Upper lobe of left lung (tissue), 6 donors: ENCODE data around the gene CHRND. TPM values are rescaled to one million over a fixed set of nuclear protein-coding genes. Genes with fewer than 3 reads are reported as not detected.
A peak's percentile ranks its signal among the peaks of the same experiment; 100 is the strongest.

Experiments used
- ATAC-seq, 2 donors: fragments of 200-7000 bp; cut with Tn5 transposase; one replicate each; pipeline ENCODE4 v1.9.1; 2022; ENCODE audit warnings: mild to moderate bottlenecking in 2 of 2, moderate library complexity in 2 of 2; ENCODE audit not compliant: low FRiP score in 2 of 2
- DNase-seq, 2 donors: peaks; one replicate each; pipeline ENCODE4 v3.0.0-alpha.2; 2019 to 2020
- H3K27ac ChIP-seq, 4 donors: fragments of 200-600 bp; sonication (generic); one replicate each; pipeline ENCODE4 v1.5.1; 2016 to 2019
- H3K27me3 ChIP-seq, 4 donors: fragments of 200-600 bp; sonication (generic); one replicate each; pipeline ENCODE4 v1.5.1; 2017 to 2019
- H3K36me3 ChIP-seq, 4 donors: fragments of 200-600 bp; sonication (generic); one replicate each; pipeline ENCODE4 v1.5.1; 2016 to 2019
- H3K4me1 ChIP-seq, 4 donors: fragments of 200-600 bp; sonication (generic); one replicate each; pipeline ENCODE4 v1.5.1; 2018 to 2019
- H3K4me3 ChIP-seq, 4 donors: fragments of 200-600 bp; sonication (generic); one replicate each; pipeline ENCODE4 v1.5.1; 2017 to 2019; ENCODE audit warnings: mild to moderate bottlenecking in 2 of 4, moderate library complexity in 1 of 4
- H3K9me3 ChIP-seq, 4 donors: fragments of 200-600 bp; sonication (generic); one replicate each; pipeline ENCODE4 v1.5.1; 2018 to 2019
- EP300 ChIP-seq, 4 donors: sonication (generic); formaldehyde crosslinking; IDR thresholded peaks; one replicate each; pipeline ENCODE4 v1.5.1; 2017; ENCODE audit warnings: antibody characterized with exemption in 4 of 4, control low read depth in 2 of 4
- POLR2A ChIP-seq, 4 donors: fragments of 450-650 bp; IDR thresholded peaks; one replicate each; pipeline ENCODE4 v1.5.1; 2016 to 2017; ENCODE audit warnings: antibody characterized with exemption in 4 of 4, mild to moderate bottlenecking in 2 of 4
- POLR2AphosphoS5 ChIP-seq, 2 donors: sonication (generic); formaldehyde crosslinking; IDR thresholded peaks; one replicate each; pipeline ENCODE4 v1.5.1; 2017; ENCODE audit warnings: antibody characterized with exemption in 2 of 2
- WGBS, 2 donors: methylation state at CpG; one replicate each; pipeline ENCODE4 v1.1.5; 2017 to 2018; 5-methylcytosine and 5-hydroxymethylcytosine counted together
- total RNA-seq, 6 donors: library from RNA; depleted of rRNA in 4 of 6; stranded (reverse); fragments of >200 nt in 4 of 6; gene quantifications; one replicate each; pipeline versions ENCODE4 v1.1.0 to v1.2.1, GENCODE V29; 2016 to 2021
- TF ChIP-seq, protein P1 (sequence below), 6 experiments: fragments of 450-650 bp in 4 of 6; fragments of 200-600 bp in 2 of 6; sonication (generic) in 2 of 6; IDR thresholded peaks; one replicate each; pipeline ENCODE4 v1.5.1; 2016 to 2019; ENCODE audit warnings: antibody characterized with exemption in 6 of 6
- donor health status: DM: no; HTN: no; CAD: no; lungs with moderate emphysema.
- donor health status: DM: no; HTN: yes; CAD: no; lungs with severe emphysema.

CHRND gene
- total RNA-seq, 6 donors from 2014 or later, result not detected

DNA sequence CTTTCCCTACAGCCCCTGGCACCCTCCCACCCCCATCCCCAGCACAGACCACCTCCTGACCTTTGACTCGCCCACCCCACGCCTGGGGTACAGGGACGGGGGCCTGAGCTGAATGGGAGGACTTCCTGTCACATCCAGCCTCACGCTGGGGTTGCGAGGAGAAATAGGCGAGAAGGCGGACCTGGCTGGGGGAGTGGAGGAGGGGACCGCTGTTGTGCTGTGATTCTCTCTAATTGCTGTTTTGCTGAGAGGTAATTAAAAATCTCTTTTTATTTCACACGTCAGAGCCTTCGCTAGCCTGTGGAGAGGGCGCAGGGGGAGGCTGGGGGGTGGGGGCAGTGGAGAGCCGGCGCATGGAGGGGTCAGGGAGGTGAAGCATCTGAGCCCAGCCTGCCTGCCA, 28.6 kb upstream of the CHRND start:
- Histone ChIP-seq H3K9me3 (no peaks in the 10 kb centered on the region), H3K27me3 (peaks cover 0 to 8% (median under 1%) of the 10 kb centered on the region in 4 donors), H3K36me3 (no peaks in the 10 kb centered on the region), H3K4me1 (peaks cover 0 to 2% (median under 1%) of the 10 kb centered on the region in 4 donors), H3K4me3 (no peak overlapping the region), H3K27ac (no peak overlapping the region)
- no peak for TF ChIP-seq POLR2AphosphoS5 (IDR thresholded peaks at IDR 0.05)
- TF ChIP-seq, protein P1, sequence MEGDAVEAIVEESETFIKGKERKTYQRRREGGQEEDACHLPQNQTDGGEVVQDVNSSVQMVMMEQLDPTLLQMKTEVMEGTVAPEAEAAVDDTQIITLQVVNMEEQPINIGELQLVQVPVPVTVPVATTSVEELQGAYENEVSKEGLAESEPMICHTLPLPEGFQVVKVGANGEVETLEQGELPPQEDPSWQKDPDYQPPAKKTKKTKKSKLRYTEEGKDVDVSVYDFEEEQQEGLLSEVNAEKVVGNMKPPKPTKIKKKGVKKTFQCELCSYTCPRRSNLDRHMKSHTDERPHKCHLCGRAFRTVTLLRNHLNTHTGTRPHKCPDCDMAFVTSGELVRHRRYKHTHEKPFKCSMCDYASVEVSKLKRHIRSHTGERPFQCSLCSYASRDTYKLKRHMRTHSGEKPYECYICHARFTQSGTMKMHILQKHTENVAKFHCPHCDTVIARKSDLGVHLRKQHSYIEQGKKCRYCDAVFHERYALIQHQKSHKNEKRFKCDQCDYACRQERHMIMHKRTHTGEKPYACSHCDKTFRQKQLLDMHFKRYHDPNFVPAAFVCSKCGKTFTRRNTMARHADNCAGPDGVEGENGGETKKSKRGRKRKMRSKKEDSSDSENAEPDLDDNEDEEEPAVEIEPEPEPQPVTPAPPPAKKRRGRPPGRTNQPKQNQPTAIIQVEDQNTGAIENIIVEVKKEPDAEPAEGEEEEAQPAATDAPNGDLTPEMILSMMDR (IDR thresholded peaks at IDR 0.05), result no peak
- no peak for TF ChIP-seq EP300 (IDR thresholded peaks at IDR 0.05)
- TF ChIP-seq POLR2A (IDR thresholded peaks at IDR 0.05), result no peak
- 54 to 73% methylated on average over 12 to 13 of the region's 13 CpGs for WGBS, 2 donors
- no peak for ATAC-seq
- no peak for DNase-seq

DNA sequence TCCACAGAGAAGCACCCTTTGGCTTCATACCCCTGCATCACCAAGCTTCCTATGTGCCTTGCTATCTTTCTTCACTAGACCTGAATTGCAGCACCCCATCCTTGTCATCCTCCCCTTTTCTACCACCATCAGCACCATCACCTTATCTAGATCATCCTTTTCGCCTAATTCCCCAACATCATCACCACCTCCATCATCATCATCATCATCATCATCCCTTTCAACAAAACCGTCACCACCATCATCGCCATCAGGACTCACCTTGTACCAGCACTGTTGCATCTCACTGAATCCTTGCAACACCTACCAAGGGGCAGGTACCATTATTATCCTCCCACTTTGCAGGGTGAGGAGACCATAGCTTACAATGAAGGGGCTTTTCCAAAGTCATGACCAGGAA, 27.5 kb upstream of the CHRND start:
- no peak for TF ChIP-seq POLR2A (IDR thresholded peaks at IDR 0.05)
- TF ChIP-seq EP300 (IDR thresholded peaks at IDR 0.05), result no peak
- no peak for TF ChIP-seq POLR2AphosphoS5 (IDR thresholded peaks at IDR 0.05)
- TF ChIP-seq, protein P1 (IDR thresholded peaks at IDR 0.05), result no peak
- Histone ChIP-seq H3K27me3 (peaks cover 0 to 19% (median 7%) of the 10 kb centered on the region in 4 donors), H3K4me3 (no peak overlapping the region), H3K27ac (no peak overlapping the region), H3K36me3 (no peaks in the 10 kb centered on the region), H3K4me1 (peaks cover 7 to 13% (median 12%) of the 10 kb centered on the region in 4 donors), H3K9me3 (no peaks in the 10 kb centered on the region)
- WGBS, 2 donors, result 90 to 94% methylated on average over 3 of the region's 3 CpGs
- DNase-seq, result no peak
- no peak for ATAC-seq

DNA sequence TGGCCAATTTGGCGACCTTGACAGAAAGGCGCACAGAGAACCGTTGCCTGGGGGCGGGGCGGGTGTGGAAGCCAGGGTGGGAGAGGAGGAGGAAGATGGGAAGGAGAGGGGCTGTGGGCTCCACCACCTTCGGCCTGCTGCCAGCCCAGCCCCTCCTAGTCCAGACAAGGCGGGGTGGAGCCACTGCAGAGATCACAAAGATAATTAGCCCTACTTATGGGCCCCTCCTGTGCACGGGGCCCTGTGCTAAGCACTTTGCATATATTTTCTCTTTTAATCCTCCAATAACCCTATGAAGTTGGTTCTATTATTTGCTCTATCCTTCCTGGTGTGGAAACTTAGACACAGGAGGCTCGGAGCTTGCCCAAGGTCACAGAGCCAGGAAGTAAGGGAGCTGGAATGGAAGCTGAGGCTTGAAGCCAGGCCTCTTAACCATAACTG, 24.6 kb upstream of the CHRND start:
- WGBS, 2 donors, result 68 to 78% methylated on average over 9 of the region's 9 CpGs

DNA sequence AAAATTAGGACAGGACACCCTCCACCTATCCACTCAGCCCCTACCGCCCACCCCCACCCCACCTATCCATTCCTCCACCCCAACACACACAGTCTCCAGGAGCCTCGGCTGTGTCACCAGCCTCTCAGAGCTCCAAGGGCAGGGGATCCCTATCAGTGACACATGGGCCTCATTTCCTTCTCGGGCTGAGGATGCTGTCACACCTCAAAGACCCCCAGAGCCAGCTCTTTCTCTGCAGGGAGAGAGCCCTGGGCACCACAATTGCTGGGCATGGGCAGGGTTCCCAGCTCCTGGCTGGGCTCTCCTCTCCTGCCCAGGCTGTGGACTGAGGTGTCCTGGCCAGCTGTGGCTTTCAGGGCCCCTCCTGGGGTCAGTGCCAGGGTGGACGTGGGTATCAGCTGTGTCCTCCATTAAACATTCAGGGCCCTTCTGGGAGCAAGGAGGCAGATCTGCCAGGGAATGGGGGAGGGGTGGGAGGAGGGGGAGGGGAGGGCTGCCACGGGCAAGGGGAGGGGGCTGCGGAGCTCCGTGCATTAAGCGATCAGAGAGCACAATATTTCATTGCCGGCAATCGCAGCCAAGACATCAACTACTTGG, 24.1 kb upstream of the CHRND start:
- H3K27ac ChIP-seq, result no peak overlapping the region
- H3K9me3 ChIP-seq, result no peaks in the 10 kb centered on the region
- WGBS, 2 donors, result 41 to 44% methylated on average over 8 to 10 of the region's 10 CpGs
- no peak for DNase-seq
- H3K27me3 ChIP-seq, result peaks cover 0 to 27% (median 17%) of the 10 kb centered on the region in 4 donors
- H3K4me1 ChIP-seq, result peaks cover 8 to 18% (median 15%) of the 10 kb centered on the region in 4 donors
- no peak for ATAC-seq
- H3K4me3 ChIP-seq, result no peak overlapping the region
- TF ChIP-seq EP300 (IDR thresholded peaks at IDR 0.05) (no peak), POLR2AphosphoS5 (IDR thresholded peaks at IDR 0.05) (no peak), POLR2A (IDR thresholded peaks at IDR 0.05) (no peak)
- TF ChIP-seq, protein P1 (IDR thresholded peaks at IDR 0.05), result no peak
- H3K36me3 ChIP-seq, result no peaks in the 10 kb centered on the region

More for the DNA sequence above, 24.6 kb upstream of the CHRND start:
- Histone ChIP-seq H3K27ac (no peak overlapping the region), H3K27me3 (peaks cover 0 to 27% (median 17%) of the 10 kb centered on the region in 4 donors), H3K4me3 (no peak overlapping the region), H3K36me3 (no peaks in the 10 kb centered on the region), H3K4me1 (peaks cover 8 to 18% (median 15%) of the 10 kb centered on the region in 4 donors), H3K9me3 (no peaks in the 10 kb centered on the region)
- TF ChIP-seq POLR2A (IDR thresholded peaks at IDR 0.05) (no peak), POLR2AphosphoS5 (IDR thresholded peaks at IDR 0.05) (no peak), EP300 (IDR thresholded peaks at IDR 0.05) (no peak)
- TF ChIP-seq, protein P1 (IDR thresholded peaks at IDR 0.05), result no peak
- DNase-seq (no peak), ATAC-seq (no peak)

DNA sequence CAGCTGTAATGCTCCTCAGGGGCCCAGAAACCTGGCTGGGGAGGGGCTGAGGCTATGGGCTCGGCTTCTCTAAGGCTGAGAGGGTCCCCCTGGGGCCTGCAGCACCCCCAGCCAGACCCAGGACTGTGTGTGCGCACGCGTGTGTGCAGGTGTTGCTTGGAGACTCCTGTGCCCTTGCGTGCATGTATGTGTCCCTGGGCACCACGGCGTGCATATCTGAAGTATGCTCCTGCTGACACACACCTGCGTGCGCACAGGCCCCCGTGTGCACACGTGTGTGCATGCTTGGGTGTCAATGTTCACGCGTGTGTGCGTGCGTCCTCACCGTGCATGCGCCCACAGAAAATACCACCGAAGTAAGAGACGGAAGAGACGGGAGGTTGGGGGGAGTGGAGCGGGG, 23.4 kb upstream of the CHRND start:
- DNase-seq (no peak), ATAC-seq (no peak)
- Histone ChIP-seq H3K36me3 (no peaks in the 10 kb centered on the region), H3K27me3 (peaks cover 0 to 27% (median 17%) of the 10 kb centered on the region in 4 donors), H3K9me3 (no peaks in the 10 kb centered on the region), H3K4me3 (peak overlapping the region in 2 of 4 donors; percentile 44 to 46), H3K4me1 (peaks cover 8 to 18% (median 15%) of the 10 kb centered on the region in 4 donors), H3K27ac (no peak overlapping the region)
- no peak for TF ChIP-seq POLR2A (IDR thresholded peaks at IDR 0.05)
- no peak for TF ChIP-seq POLR2AphosphoS5 (IDR thresholded peaks at IDR 0.05)
- no peak for TF ChIP-seq EP300 (IDR thresholded peaks at IDR 0.05)
- TF ChIP-seq, protein P1 (IDR thresholded peaks at IDR 0.05), result no peak
- 13 to 28% methylated on average over 8 to 17 of the region's 21 CpGs for WGBS, 2 donors
